ENCODE results near the gene ZNF20. TPM values are rescaled to one million over a fixed set of nuclear protein-coding genes. Genes with fewer than 3 reads are reported as not detected.

Gene ZNF20
- 8.4 TPM for polyA plus RNA-seq (ENCODE audit: insufficient read length)
- long read RNA-seq, donor 1, partial matches to known transcripts: 8 of 12 reads
- long read RNA-seq, donor 1, other reads (novel, unspliced or antisense): 0 of 12 reads
- long read RNA-seq, donor 2, partial matches to known transcripts: 0 of 4 reads
- long read RNA-seq, donor 2, other reads (novel, unspliced or antisense): 0 of 4 reads
- long read RNA-seq, donor 3, partial matches to known transcripts: 0 of 2 reads
- long read RNA-seq, donor 3, other reads (novel, unspliced or antisense): 0 of 2 reads
- long read RNA-seq, donor 4: 0 reads
- long read RNA-seq, donor 5, partial matches to known transcripts: 0 of 2 reads
- long read RNA-seq, donor 5, other reads (novel, unspliced or antisense): 0 of 2 reads
- long read RNA-seq, donor 6, partial matches to known transcripts: 0 of 2 reads
- long read RNA-seq, donor 6, other reads (novel, unspliced or antisense): 0 of 2 reads
- long read RNA-seq, donor 7, partial matches to known transcripts: 10 of 12 reads
- long read RNA-seq, donor 7, other reads (novel, unspliced or antisense): 0 of 12 reads
- long read RNA-seq, donor 8, partial matches to known transcripts: 0 of 1 reads
- long read RNA-seq, donor 8, other reads (novel, unspliced or antisense): 0 of 1 reads

- DNase-seq: peak; percentile 96
Observed at GRCh38 chr19:12139885-12140544, at the start of gene ZNF20. ZNF20 (minus strand) TSS chr19:12140350; CDS start chr19:12140182, 168 bp downstream.

DNA sequence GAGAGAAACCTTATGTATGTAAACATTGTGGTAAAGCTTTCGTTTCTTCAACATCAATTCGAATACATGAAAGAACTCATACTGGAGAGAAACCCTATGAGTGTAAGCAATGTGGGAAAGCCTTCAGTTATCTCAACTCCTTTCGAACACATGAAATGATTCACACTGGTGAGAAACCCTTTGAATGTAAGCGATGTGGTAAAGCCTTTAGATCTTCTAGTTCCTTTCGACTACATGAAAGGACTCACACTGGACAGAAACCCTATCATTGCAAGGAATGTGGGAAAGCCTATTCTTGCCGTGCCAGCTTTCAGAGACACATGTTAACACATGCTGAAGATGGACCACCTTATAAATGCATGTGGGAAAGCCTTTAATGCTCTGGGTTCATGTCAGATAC, 47.5 kb upstream of the ZNF20 start:
- DNase-seq: no peak

DNA sequence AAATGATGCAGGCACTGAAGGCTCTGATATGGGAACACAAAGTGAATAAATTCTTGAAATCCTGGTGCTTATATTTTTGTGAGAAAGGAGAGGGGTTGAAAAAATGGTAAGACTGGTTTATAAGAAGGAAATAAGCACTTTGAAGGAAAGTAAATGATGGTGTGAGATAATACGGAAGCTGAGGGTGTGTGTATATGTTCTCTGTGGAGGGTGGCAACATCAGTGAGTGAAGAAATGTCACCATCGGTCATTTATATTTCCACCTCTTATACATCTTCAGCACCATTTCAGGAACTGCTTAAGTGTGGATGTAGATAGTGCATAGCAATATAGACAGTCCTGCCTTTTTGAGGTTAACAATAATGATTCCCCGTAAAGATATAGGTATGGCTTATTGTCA, 40.2 kb upstream of the ZNF20 start:
- no peak for DNase-seq

DNA sequence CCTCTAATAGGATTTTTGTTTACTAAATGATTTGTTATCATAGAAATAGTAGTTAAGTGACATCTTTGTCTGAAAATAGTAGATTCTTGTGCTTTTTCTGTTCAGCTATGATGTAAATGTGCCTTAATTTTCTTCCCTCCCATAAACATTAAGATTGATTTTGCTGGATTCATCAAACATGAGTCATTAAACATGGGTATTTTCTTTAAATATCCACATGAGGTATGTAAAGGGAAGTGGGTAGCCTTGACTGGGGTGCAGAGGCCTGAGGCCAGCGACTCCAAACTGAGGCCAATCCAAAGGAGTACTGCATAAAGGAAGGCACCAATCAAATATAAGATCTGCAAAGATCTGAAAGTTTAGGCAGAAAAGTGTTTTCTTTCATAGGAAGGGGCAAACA, 26.5 kb upstream of the ZNF20 start:
- DNase-seq: no peak

GRCh38 chr19:12163826-12164225, 23.7 kb upstream of the ZNF20 start:
- no peak for DNase-seq

DNA sequence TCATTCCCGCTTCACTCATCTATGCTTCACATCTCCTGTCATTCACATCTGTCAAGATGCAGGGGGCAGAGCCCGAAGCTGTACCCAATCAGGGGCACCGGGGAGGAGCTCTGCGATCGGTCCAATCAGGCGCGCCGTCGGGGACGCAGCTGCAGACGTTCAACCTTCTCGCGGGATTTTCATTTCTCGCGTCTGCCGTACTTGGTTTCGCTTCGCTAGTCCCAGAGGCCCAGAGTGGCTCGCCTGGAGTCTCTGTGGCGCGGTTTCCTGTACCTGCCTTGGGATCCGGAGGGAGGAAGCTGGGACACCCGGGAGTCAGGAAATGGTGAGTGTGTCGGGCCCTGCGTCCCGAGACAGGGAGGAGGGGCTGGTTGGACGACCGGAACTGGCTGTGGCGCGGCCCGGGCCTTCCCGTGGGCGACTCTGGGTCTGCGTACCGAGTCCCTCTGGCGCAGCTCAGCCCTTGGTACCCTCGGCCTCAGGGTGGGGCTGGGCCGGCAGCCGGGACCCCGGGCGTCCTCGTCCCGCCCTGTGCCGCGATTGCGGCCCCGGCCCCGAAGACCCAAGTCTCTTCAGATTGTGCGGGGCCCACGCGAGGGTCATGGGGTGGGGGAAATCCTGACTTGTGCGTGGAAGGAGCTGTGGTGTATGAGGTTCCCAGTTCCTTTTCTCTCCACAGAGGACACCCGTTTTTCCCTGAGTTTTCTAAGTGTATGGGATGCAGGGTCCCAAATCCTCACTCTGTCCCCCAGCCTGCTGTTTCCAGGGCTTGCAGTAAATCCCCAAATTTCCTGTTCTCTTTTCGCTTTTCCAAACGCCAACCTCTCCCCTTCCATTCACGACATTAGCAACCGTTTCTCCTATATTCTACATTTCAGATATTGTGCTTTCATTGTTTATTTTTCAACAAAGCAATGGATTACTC, 23.0 kb upstream of the ZNF20 start, which contains the start of gene ZNF136:
Gene ZNF136 (plus strand): TSS at position 215 of the 925 bp plus-strand sequence. CDS start 108 bp downstream, at position 323.
- DNase-seq: peak; percentile 96

DNA sequence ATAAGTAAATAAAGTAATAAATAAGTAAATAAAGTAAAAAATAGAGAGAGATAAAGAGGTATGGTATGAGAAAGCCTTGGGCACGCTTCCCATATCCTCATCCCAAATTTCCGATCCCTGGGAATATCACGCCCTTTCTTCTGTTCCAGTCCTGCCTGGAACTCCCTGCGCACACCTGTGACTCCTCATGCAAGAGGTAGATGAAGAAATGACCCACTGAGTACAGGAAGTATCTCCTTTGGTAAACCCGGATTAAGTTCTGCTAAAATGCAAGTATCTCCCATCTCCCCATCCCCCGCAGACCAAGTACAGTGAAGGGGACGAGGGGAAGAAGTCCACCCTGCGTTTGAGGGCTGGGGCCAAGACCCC, 22.3 kb upstream of the ZNF20 start:
- no peak for DNase-seq

DNA sequence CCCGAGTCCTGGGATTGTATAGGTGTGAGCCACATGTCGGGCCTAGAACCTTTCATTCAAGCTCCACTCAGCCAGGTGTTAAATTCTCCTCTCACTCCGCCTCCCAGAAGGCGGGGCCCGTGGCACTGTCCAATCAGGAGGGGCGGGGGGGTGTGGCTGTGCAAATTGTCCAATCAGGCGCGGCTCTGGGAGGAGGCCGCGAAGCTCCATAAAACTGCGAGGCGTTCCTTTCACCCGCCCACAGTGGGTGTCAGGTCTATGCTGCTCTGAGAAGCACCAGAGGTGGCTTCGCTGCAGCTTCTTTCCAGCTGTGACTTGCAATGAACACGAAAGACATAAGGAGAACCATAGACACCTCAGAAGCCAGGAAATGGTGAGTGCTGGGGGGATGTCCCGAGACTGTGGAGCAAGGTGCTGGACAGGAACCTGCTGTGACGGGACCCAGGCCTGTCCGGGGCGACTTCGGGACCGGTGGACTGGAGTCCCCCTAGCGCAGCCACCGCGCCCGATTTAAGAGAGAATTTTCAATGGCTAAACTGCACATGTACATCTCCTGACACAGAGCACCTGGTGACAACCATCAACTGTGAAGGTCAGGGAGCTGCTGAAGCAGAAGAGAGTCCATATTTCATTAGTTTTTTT, 19.7 kb upstream of the ZNF20 start:
- DNase-seq: no peak

DNA sequence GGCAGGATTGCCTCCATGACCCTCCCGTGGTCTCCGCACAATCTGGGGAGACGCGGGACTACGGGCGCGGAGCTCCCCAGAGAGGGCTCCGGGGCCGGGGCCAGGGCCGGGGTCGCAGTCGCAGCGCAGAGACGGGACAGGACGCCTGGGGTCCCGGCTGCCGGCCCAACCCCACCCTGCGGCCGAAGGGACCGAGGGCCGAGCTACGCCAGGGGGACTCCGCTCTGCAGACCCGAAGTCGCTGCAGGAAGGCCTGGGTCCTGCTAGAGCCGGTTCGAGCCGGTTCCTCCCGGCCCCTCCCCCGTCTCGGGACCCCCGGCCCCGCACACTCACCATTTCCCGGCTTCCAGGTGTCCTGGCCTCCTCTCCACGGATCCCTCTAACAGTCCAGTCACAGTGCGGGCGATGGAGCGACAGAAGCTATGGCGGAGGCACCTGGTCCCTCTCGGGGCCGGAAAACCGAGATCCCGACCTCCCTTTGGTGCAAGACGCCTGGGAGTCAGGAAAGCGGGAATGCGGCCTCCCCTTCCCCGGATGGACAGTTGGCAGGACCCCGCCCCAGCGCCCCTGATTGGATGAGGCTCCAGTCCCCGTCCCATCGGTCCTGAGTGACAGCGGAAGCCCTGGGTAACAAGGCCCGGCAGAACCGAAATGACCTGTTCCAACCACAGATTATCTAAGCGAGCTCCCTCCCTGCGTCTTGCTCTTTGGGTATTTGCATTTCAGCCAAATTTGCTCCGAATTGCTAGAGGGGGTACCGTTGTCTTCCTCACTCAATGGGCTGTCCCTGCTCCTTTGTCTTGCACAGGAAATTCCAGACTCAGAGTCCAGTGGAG, 16.3 kb upstream of the ZNF20 start, which contains the start of gene ZNF625:
Gene ZNF625 (minus strand): TSS at position 512 of the 836 bp plus-strand sequence. CDS start 176 bp downstream, at position 336.
- peak; percentile 93 for DNase-seq

- no peak for DNase-seq
Observed at GRCh38 chr19:12155324-12155860, 15.2 kb upstream of the ZNF20 start.

GRCh38 chr19:12145348-12145747, 5.2 kb upstream of the ZNF20 start:
- no peak for DNase-seq

DNA sequence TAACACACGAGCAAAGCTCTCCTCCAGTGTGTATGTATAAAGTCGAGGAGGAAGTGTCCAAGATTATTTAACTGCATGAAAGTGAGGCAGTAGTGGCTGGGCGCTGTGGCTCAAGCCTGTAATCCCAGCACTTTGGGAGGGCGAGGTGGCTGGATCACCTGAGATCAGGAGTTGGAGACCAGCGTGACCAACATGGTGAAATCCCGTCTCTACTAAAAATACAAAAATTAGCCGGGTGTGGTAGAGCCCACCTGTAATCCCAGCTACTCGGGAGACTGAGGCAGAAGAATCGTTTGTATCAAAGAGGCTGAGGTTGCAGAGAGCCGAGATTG, 1.2 kb upstream of the ZNF20 start:
- DNase-seq: no peak

DNA sequence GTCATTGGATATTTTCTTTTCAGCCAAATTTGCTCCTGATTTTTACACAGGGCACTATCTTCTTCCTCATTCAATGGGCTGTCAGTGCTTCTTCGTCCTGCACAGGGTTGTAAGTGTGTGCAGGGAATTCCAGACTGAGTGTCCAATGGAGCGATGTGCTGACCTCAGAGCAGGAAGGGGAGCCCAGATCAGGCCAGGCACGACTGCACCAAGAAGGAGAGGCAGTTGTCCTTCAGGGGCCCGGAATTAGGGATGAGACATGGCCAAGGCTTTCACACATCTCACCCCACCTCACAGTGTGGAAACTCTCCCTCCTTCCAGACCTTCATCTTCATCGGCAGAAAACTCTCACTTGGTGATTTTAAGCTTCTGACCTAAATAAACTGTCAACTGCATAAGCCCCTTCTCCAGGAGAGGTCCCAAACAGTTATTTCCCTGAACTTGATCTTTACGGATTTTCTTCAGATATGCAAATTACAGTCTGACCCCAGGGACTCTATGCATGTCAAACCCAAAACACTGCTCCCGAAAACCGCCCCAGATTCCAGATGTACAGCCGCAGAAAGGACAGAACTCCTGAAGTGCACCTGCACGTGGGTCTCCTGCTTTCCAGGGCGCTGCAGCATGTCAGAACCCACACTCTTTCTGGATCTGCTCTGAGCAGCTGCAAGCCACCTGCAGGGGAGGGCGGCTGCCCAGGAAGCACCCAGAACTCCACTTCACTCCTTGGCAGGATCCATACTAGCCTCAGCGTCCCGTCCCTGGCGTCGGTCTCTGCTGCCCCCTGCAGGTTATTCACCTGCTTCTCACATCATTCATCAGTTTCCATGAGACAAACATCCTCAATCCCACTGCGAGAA, 625 bp upstream of the ZNF20 start:
- DNase-seq: peak; percentile 84

DNA sequence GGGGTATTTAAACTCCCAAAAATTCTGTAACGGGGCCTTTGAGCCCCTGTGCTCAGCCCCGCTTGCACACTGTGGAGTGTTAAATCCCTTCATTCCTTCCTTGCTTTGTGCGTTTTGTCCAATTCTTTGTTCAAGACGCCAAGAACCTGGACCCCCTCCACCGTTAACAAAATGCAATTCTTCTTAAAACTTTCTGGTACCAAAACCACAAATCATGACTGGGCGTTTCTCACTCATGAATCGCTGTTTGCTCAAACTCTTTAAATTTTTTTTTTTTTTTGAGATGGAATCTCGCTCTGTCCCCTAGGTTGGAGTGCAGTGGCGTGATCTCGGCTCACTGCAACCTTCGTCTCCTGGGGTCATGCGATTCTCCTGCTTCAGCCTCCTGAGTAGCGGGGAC, 881 bp downstream of the ZNF20 start:
- no peak for DNase-seq

DNA sequence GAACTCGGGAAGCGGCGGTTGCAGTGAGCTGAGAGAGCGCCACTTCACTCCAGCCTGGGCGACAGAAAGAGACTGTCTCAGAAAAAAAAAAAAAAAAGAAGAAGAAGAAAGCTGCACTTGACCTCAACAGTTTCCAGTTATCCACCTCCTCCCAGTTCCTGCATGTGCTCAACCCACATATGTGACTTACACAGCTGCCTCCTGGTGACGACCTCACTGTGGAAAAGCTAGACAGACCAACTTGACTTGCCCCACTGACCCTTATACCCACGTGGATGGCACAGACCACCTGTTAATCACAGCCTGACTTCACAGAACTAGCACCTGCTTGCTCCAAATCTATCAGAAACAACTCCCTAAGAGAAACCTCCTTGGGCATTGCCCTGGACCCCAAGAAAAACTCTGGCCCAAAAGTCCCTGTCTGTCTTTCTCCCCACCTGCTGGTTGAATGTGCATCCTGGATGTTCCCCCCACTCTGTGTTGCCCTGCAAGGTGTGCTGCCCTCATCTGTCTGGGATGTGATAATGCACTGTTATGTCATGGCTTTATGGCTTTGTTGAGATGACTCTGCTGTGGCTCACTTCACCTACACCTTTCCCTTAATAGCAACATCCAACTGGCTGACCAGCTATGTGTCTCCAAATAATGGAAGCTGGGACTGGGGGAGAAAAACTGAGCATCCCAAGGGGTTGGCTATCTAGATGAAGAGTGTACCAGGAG, 2.8 kb downstream of the ZNF20 start:
- DNase-seq: no peak

DNA sequence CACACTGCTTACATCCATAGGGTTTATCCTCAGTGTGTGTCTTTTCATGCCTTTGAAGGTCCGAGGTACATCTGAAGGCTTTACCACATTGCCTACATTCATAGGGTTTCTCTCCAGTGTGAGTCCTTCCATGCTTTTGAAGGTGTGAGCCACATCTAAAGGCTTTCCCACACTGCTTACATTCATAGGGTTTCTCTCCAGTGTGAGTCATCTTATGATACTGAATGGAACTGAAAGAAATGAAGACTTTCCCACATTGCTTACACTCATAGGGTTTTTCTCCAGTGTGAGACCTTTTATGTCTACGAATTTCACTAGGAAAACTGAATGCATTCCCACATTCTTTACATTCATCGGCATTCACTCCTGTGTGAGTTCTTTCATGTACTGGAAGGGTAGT, 7.1 kb downstream of the ZNF20 start:
- DNase-seq: no peak

DNA sequence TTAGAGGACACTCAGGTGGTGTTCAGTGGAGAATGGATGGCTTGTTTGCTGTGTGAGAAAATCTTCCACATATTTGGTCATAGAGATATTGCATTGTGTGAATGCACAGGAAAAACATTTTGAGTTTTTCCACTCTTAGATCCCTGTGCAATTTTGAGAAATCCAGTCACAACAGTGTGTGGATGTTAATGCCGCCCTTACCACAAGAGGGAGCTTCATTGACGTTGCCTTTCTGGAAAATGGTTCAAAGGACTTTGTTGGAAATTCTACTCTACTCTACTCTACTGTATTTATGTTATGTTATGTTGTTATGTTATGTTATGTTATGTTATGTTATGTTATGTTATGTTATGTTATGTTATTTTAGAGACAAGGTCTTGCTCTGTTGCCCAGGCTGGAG, 13.4 kb downstream of the ZNF20 start:
- no peak for DNase-seq

- DNase-seq: no peak
Observed at GRCh38 chr19:12117201-12117970, 22.8 kb downstream of the ZNF20 start.

Data from left kidney (tissue), 8 donors.